ENCODE results near the gene PLXNB1.

GRCh38 chr3:48427630-48427962 lies 2.3 kb downstream of the PLXNB1 start:
- TF ChIP-seq, protein P1, sequence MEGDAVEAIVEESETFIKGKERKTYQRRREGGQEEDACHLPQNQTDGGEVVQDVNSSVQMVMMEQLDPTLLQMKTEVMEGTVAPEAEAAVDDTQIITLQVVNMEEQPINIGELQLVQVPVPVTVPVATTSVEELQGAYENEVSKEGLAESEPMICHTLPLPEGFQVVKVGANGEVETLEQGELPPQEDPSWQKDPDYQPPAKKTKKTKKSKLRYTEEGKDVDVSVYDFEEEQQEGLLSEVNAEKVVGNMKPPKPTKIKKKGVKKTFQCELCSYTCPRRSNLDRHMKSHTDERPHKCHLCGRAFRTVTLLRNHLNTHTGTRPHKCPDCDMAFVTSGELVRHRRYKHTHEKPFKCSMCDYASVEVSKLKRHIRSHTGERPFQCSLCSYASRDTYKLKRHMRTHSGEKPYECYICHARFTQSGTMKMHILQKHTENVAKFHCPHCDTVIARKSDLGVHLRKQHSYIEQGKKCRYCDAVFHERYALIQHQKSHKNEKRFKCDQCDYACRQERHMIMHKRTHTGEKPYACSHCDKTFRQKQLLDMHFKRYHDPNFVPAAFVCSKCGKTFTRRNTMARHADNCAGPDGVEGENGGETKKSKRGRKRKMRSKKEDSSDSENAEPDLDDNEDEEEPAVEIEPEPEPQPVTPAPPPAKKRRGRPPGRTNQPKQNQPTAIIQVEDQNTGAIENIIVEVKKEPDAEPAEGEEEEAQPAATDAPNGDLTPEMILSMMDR (IDR thresholded peaks at IDR 0.05; ENCODE audit: insufficient read depth, low read length) = no peak
- no peak for TF ChIP-seq REST (IDR thresholded peaks at IDR 0.05; ENCODE audit: insufficient replicate concordance, low read depth)
- TF ChIP-seq POLR2AphosphoS5 (IDR thresholded peaks at IDR 0.05; ENCODE audit: low read depth) = no peak
- TF ChIP-seq SPI1 (IDR thresholded peaks at IDR 0.05; ENCODE audit: borderline replicate concordance, low read depth) = no peak

Data from HL-60 (cell line).